HCT116 (cell line): Measurements from ENCODE around the gene EGLN3. TPM values are rescaled to one million over a fixed set of nuclear protein-coding genes. Genes with fewer than 3 reads are reported as not detected.

Experiments used
- ATAC-seq: fragments of 200-7000 bp; cut with Tn5 transposase; 2 replicates; pipeline ENCODE4 v1.9.1; 2020; ENCODE audit warnings: mild to moderate bottlenecking, moderate library complexity
- BruUV-seq: library from RNA; stranded (reverse); fragments of 400-500 nt; replicated peaks from 2 replicates; lab custom pipeline; 2021; lab: Mats Ljungman, UMichigan
- CTCF ChIA-PET: fragments of 300-600 bp; sonication (Branson Sonifier 250); formaldehyde crosslinking; loops from one replicate; lab custom pipeline; 2021; ENCODE audit warnings: antibody characterized with exemption; lab: Charles Lee
- POLR2A ChIA-PET: fragments of 300-600, 350-600 bp; sonication (Branson Sonifier 250); formaldehyde crosslinking; loops from one replicate; lab custom pipeline; 2021; ENCODE audit warnings: antibody characterized with exemption; lab: Charles Lee
- RAD21 ChIA-PET, 2 experiments: fragments of 300-600 bp; sonication (Branson Sonifier 250); formaldehyde crosslinking; loops; one replicate each; lab custom pipeline; 2023; ENCODE audit warnings: low total read pairs in 2 of 2; ENCODE audit not compliant: uncharacterized antibody in 2 of 2, unreplicated experiment in 2 of 2, low non-redundant PET in 1 of 2; lab: Charles Lee
- DNase-seq: peaks from one replicate; pipeline ENCODE4 v3.0.0-alpha.2; 2010; ENCODE audit warnings: low read depth, low spot score
- H2AFZ ChIP-seq: fragments of 200-600 bp; shearing (Covaris generic), sonication (generic); 2 replicates; pipeline ENCODE4 v1.6.1; 2017; ENCODE audit warnings: low read depth, mixed run types, mixed read lengths, antibody characterized with exemption, low read length; ENCODE audit not compliant: poor library complexity, severe bottlenecking
- H3K27ac ChIP-seq: 2 replicates; pipeline ENCODE4 v1.5.1; 2012; ENCODE audit warnings: low read depth, low read length
- H3K27me3 ChIP-seq: fragments of 200-600 bp; sonication (generic); 2 replicates; pipeline ENCODE4 v1.6.1; 2016; ENCODE audit warnings: mixed run types, low read length, mixed read lengths; ENCODE audit not compliant: insufficient read depth
- H3K36me3 ChIP-seq, 2 experiments: fragments of 200-500 bp in 1 of 2; fragments of 200-600 bp in 1 of 2; sonication (Bioruptor generic) in 1 of 2; sonication (generic) in 1 of 2; 2 replicates each; pipeline versions ENCODE4 v1.5.1 to v1.6.1; 2014 to 2016; ENCODE audit warnings: low read length in 2 of 2, inconsistent platforms in 1 of 2, mixed read lengths in 1 of 2, mixed run types in 1 of 2; ENCODE audit not compliant: insufficient read depth in 2 of 2, control insufficient read depth in 1 of 2
- H3K4me1 ChIP-seq, 2 experiments: fragments of 200-600 bp in 1 of 2; sonication (generic) in 1 of 2; 2 replicates each; pipeline versions ENCODE4 v1.5.1 to v1.6.1; 2012 to 2017; ENCODE audit warnings: low read length in 2 of 2, inconsistent platforms in 1 of 2, mild to moderate bottlenecking in 1 of 2, mixed read lengths in 1 of 2, mixed run types in 1 of 2, moderate library complexity in 1 of 2; ENCODE audit not compliant: insufficient read depth in 2 of 2, control insufficient read depth in 1 of 2
- H3K4me2 ChIP-seq: fragments of 200-600 bp; sonication (generic); 2 replicates; pipeline ENCODE4 v1.6.1; 2017; ENCODE audit warnings: mixed run types, low read length, mixed read lengths
- H3K4me3 ChIP-seq, 2 experiments: fragments of 200-600 bp in 1 of 2; sonication (generic) in 1 of 2; replicated peaks in 1 of 2; 2 replicates each; pipeline ENCODE4 v1.5.1; 2011 to 2016; ENCODE audit warnings: low read length in 2 of 2, control low read depth in 1 of 2, low read depth in 1 of 2, mild to moderate bottlenecking in 1 of 2, mixed read lengths in 1 of 2, mixed run types in 1 of 2
- H3K79me2 ChIP-seq: fragments of 200-600 bp; sonication (generic); 2 replicates; pipeline ENCODE4 v1.6.1; 2017; ENCODE audit warnings: mild to moderate bottlenecking, mixed run types, low read length, moderate library complexity, mixed read lengths; ENCODE audit not compliant: insufficient read depth
- H3K9ac ChIP-seq: fragments of 200-600 bp; sonication (generic); 2 replicates; pipeline ENCODE4 v1.6.1; 2016; ENCODE audit warnings: low read length, mixed read lengths
- H3K9me2 ChIP-seq: fragments of 200-600 bp; sonication (generic), shearing (Covaris generic); 2 replicates; pipeline ENCODE4 v1.6.1; 2017; ENCODE audit warnings: mixed run types, mild to moderate bottlenecking, moderate library complexity; ENCODE audit not compliant: insufficient read depth
- H3K9me3 ChIP-seq, 2 experiments: fragments of 200-500 bp in 1 of 2; fragments of 200-600 bp in 1 of 2; sonication (Bioruptor generic) in 1 of 2; sonication (generic) in 1 of 2; 2 replicates each; pipeline ENCODE4 v1.6.1; 2014 to 2017; ENCODE audit warnings: low read length in 2 of 2, mixed read lengths in 2 of 2, inconsistent platforms in 1 of 2, low read depth in 1 of 2, mild to moderate bottlenecking in 1 of 2, mixed run types in 1 of 2, moderate library complexity in 1 of 2; ENCODE audit not compliant: control insufficient read depth in 1 of 2, insufficient read depth in 1 of 2
- H4K20me1 ChIP-seq: fragments of 200-600 bp; sonication (generic), shearing (Covaris generic); 2 replicates; pipeline ENCODE4 v1.6.1; 2017; ENCODE audit warnings: mixed run types, mild to moderate bottlenecking, moderate library complexity; ENCODE audit not compliant: insufficient read depth
- CBX3 ChIP-seq: IDR thresholded peaks from 2 replicates; pipeline ENCODE4 v1.6.1; 2012; ENCODE audit warnings: low read depth
- EGR1 ChIP-seq: IDR thresholded peaks from 2 replicates; pipeline ENCODE4 v1.6.1; 2012; ENCODE audit warnings: low read depth
- EZH2phosphoT487 ChIP-seq: fragments of 200-600 bp; IDR thresholded peaks from 2 replicates; pipeline ENCODE4 v1.6.1; 2018; ENCODE audit warnings: antibody characterized with exemption, borderline replicate concordance
- SRF ChIP-seq: IDR thresholded peaks from 2 replicates; pipeline ENCODE4 v1.6.1; 2012; ENCODE audit warnings: low read depth
- YY1 ChIP-seq: IDR thresholded peaks from 2 replicates; pipeline ENCODE4 v1.6.1; 2011; ENCODE audit warnings: low read length, low read depth, moderate library complexity, mild to moderate bottlenecking; ENCODE audit not compliant: insufficient replicate concordance; ENCODE audit errors: extremely low read depth
- ZFX ChIP-seq: fragments of 450-650 bp; IDR thresholded peaks from 2 replicates; pipeline ENCODE4 v1.6.1; 2017
- intact Hi-C: fragments of 100-400 bp; cut with micrococcal nuclease; formaldehyde crosslinking; loops from 2 replicates; pipeline ENCODE4 v1.10.0; 2022
- total RNA-seq: library from RNA; stranded (reverse); gene quantifications from one replicate; pipeline ENCODE4 v1.2.1, GENCODE V29; 2021; ENCODE audit not compliant: unreplicated experiment
- TF ChIP-seq, protein P1 (sequence below): IDR thresholded peaks from 2 replicates; pipeline ENCODE4 v1.6.1; 2012
- TF ChIP-seq, protein P2 (sequence below): IDR thresholded peaks from 2 replicates; pipeline ENCODE4 v1.6.1; 2011; ENCODE audit warnings: mild to moderate bottlenecking, low read length, moderate library complexity; ENCODE audit not compliant: insufficient replicate concordance; ENCODE audit errors: extremely low read depth
- TF ChIP-seq, protein P3 (sequence below): IDR thresholded peaks from 2 replicates; pipeline ENCODE4 v1.6.1; 2012; ENCODE audit warnings: low read depth

EGLN3 gene
- total RNA-seq, 1 experiment from 2014 or later, result 13.6 TPM

DNA sequence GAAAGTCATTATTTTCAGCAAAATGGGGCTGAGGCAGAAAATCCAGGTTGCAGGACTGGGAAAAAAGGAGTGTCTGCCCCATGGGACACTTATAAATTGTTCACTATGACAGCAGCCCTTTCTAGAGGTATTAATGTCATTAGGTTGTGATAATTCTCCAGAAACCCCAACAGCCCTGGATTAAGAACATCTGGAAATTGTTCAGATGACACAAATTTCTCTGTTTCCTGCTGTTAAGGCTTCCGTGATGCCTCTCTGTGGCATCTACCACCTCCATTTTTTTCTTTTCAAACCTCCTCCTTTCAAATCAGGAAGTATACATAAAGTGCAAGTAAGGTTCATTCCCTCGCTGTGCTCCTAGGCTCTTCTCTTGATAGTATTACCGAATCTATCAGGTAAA, 25.6 kb downstream of the EGLN3 start:
- H3K36me3 ChIP-seq, result 0 out of 4 replicates have a peak, but pooled peaks cover 0 to 4% of the 10 kb centered on the region in 2 experiments
- H3K9me3 ChIP-seq, result no peaks in the 10 kb centered on the region
- ATAC-seq (no peak), DNase-seq (no peak)
- no peaks in the 10 kb centered on the region for H3K79me2 ChIP-seq
- no peak overlapping the region for H2AFZ ChIP-seq
- ChIA-PET RAD21 (no interaction called here), CTCF (no interaction called here), POLR2A (no interaction called here)
- no peak overlapping the region for H3K9ac ChIP-seq
- no peaks in the 10 kb centered on the region for H4K20me1 ChIP-seq
- intact Hi-C loops, result no loop called here
- no peaks in the 10 kb centered on the region for H3K27me3 ChIP-seq
- BruUV-seq, result no TSS peak
- no peak for TF ChIP-seq EZH2phosphoT487
- TF ChIP-seq, protein P1, sequence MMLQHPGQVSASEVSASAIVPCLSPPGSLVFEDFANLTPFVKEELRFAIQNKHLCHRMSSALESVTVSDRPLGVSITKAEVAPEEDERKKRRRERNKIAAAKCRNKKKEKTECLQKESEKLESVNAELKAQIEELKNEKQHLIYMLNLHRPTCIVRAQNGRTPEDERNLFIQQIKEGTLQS, result no peak
- TF ChIP-seq YY1, result no peak
- TF ChIP-seq SRF, result no peak
- TF ChIP-seq, protein P2, sequence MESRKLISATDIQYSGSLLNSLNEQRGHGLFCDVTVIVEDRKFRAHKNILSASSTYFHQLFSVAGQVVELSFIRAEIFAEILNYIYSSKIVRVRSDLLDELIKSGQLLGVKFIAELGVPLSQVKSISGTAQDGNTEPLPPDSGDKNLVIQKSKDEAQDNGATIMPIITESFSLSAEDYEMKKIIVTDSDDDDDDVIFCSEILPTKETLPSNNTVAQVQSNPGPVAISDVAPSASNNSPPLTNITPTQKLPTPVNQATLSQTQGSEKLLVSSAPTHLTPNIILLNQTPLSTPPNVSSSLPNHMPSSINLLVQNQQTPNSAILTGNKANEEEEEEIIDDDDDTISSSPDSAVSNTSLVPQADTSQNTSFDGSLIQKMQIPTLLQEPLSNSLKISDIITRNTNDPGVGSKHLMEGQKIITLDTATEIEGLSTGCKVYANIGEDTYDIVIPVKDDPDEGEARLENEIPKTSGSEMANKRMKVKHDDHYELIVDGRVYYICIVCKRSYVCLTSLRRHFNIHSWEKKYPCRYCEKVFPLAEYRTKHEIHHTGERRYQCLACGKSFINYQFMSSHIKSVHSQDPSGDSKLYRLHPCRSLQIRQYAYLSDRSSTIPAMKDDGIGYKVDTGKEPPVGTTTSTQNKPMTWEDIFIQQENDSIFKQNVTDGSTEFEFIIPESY, result no peak
- TF ChIP-seq EGR1, result no peak
- TF ChIP-seq, protein P3, sequence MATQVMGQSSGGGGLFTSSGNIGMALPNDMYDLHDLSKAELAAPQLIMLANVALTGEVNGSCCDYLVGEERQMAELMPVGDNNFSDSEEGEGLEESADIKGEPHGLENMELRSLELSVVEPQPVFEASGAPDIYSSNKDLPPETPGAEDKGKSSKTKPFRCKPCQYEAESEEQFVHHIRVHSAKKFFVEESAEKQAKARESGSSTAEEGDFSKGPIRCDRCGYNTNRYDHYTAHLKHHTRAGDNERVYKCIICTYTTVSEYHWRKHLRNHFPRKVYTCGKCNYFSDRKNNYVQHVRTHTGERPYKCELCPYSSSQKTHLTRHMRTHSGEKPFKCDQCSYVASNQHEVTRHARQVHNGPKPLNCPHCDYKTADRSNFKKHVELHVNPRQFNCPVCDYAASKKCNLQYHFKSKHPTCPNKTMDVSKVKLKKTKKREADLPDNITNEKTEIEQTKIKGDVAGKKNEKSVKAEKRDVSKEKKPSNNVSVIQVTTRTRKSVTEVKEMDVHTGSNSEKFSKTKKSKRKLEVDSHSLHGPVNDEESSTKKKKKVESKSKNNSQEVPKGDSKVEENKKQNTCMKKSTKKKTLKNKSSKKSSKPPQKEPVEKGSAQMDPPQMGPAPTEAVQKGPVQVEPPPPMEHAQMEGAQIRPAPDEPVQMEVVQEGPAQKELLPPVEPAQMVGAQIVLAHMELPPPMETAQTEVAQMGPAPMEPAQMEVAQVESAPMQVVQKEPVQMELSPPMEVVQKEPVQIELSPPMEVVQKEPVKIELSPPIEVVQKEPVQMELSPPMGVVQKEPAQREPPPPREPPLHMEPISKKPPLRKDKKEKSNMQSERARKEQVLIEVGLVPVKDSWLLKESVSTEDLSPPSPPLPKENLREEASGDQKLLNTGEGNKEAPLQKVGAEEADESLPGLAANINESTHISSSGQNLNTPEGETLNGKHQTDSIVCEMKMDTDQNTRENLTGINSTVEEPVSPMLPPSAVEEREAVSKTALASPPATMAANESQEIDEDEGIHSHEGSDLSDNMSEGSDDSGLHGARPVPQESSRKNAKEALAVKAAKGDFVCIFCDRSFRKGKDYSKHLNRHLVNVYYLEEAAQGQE, result no peak
- TF ChIP-seq CBX3, result no peak
- TF ChIP-seq ZFX, result no peak
- no peak overlapping the region for H3K4me3 ChIP-seq
- H3K4me1 ChIP-seq, result no peaks in the 10 kb centered on the region
- H3K4me2 ChIP-seq, result no peak overlapping the region
- H3K9me2 ChIP-seq, result no peaks in the 10 kb centered on the region
- no peak overlapping the region for H3K27ac ChIP-seq
